ENCODE results near the gene SH3BP5.

Gene SH3BP5

DNA sequence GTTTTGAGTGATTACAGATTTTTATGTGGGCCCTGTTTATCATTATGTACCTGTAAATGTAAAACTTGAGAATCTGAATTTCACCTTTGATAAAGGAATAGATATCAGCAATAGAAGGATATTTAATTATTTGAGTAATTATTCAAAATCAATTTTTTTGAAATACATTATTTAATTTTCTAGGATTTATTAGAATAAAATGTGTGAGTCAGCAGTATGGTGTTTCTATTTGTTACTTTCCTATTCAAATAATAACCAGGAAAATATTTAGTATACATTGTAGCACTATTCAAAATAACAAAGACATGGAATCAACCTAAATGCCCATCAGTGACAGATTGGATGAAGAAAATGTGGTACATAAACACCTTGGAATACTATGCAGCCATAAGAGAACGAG, 104.2 kb downstream of the SH3BP5 start:
- no peak for DNase-seq

DNA sequence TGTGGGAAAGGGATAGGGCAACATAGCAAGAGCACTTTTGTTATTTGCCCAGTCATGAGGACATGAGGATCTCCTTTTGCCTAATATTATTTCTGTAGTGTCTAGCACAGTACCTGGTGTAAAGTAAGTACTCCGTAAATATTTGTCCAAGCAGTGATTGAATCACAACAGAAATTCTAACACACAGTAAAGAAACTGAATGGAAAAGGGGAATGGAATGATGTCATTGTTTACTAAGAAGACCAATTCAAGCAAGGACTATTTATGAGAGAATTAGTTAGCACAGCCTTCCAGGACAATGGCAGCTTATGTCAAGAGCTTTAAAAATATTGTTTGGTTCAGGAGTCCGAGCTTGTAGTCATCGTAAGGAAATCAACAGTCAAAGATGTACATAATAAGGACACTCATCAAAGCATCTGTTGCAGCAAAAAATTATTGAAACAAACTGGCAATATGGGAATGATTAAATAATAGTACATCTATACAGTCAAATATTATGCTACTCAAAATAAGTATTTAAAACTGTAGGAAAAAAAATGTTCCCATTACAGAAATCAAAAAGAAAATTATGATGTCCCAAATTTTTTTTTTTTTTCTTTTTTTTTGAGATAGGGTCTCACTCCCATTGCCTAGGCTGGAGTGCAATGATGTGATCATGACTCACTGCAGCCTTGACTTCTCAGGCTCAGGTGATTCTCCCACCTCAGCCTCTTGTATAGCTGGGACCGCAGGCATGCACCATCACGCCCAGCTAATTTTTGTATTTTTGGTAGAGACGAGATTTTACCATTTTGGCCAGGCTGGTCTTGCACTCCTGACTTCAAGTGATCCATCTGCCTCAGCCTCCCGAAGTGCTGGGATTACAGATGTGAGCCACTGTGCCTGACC, 108.5 kb downstream of the SH3BP5 start:
- no peak for DNase-seq

DNA sequence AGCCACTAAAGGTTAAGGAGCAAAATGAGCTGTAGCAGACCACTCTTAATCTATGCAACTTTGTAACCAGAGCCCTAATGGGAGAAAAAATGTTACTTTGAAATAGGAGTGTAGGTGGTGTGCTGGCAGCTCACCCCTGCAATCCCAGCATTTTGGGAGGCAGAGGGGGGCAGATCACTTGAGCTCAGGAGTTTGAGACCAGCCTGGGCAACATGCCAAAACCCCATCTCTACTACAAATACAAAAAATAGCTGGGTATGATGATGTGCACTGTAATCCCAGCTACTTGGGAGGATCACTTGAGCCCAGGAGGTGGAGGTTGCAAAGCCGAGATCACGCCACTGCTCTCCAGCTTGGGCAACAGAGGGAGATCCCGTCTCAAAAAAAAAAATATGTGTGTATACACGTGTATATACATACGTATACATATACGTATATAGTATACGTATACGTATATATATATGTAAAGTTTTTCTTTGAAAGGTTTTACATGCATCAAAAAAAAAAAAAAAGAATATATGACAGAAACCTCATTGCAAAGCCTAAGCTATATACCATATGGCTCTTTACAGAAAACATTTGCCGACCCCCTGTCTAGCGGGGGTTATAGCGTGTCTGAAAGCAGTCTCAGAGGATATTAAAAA, 110.7 kb downstream of the SH3BP5 start:
- DNase-seq: no peak

DNA sequence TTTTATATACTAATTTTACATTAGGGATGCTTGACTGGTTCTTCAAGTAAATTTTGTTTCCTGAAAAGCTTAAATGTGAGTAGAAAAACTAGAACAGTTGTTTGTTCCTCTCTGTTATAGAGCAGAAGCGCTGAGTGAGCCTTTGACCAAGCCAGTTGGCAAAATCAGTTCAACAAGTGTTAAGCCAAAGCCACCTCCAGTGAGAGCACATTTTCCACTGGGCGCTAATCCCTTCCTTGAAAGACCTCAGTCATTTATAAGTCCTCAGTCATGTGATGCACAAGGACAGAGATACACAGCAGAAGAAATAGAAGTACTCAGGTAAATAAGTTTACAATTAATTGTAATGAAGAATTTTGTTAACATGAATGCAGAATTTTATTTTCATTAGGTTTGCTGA, 111.7 kb downstream of the SH3BP5 start:
- DNase-seq: no peak

DNA sequence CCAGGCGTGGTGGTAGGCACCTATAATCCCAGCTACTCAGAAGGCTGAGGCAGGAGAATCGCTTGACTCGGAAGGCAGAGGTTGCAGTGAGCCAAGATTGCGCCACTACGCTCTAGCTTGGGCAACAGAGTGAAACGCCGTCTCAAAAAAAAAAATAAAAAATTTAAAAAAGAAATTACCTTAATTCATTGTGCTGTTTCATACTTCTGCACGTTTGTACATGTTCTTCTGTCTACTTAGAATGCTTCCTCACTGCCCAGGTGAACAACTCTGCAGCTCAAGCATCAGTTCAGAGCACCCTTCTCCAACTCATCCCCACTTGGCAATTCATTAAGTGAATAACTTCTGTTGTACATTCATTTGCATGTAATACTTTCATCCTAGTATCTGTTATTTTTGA, 112.3 kb downstream of the SH3BP5 start:
- DNase-seq: no peak

DNA sequence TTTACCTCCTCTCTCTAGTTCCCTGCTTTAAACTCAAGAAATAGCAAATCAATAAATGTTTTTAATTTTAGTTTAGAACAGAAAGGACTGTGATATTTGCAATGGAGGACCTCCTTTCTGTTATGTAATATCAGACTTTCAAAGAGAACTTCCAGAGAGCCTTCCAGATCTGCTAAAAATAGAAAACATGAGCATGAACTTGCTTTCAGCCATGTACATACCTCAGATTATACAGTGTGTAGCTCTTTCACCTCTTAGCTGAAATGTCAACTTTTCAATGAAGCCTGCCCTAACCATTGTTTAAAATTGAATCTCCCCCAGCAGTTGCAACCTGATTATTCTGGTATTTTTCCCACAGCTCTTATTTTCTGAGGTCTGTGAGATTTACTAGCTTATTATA, 113.7 kb downstream of the SH3BP5 start:
- no peak for DNase-seq

DNA sequence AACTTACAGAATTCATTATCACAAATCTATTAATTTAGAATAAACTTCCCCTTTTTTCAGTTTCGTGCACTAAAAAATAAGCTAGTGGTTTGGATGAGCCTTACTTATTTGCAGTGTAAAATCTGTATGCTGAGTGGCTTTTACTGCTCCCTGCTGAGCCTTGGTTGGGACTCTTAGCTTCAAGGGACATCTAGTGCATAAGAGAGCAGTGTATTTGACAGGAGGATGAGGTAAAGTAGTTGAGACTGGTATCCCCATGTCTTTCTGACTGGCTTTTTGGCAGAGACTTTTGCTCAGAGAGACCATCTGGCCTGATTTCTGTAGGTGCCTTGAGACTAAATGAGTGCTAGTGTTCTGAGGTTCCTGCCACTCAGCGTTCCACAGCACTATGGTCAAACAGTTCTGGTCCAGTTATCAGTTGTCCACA, 114.5 kb downstream of the SH3BP5 start:
- DNase-seq: no peak

DNA sequence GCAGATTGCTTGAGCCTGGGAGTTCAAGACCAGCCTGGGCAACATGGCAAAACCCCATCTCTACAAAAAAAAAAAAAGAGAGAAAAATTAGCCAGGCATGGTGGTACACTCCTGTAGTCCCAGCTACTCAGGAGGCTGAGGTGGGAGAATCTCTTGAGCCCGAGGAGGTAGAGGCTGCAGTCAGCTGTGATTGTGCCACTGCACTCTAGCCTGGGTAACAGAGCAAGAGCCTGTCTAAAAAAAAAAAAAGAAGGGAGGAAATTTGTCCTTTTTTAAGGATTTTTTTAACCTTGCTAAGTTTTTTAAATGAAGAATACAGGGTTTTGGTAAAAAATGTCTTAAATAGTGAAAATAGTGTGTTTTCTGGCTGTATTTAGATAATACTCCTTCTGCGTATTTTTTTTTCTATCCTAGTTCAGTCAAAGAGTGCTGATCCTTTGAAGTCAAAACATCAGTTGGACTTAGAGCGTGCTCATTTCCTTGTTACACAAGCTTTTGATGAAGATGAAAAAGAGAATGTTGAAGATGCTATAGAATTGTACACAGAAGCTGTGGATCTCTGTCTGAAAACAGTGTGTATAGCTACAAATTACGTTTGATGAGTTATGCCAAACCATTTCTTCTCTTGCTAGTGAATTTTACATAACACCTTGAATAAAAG, 115.2 kb downstream of the SH3BP5 start:
- no peak for DNase-seq

DNA sequence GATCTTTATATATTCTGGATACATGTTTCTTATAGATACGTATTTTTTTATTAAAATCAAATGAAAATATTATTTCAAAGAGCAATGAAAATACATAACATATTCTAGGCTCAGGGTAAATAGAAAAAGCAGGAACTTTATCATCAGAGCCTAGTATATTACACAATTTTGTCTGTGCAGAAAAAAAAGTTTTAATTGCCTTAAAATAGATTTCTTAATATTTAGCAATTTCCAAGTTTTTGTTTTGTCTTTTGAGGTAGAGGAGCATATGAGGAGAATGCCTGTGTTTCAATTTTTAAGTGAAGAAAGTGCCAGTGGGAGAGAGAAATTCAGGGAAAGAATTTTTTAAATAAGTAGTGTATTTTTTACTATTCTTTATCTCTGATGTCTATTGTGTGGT, 115.9 kb downstream of the SH3BP5 start:
- no peak for DNase-seq

DNA sequence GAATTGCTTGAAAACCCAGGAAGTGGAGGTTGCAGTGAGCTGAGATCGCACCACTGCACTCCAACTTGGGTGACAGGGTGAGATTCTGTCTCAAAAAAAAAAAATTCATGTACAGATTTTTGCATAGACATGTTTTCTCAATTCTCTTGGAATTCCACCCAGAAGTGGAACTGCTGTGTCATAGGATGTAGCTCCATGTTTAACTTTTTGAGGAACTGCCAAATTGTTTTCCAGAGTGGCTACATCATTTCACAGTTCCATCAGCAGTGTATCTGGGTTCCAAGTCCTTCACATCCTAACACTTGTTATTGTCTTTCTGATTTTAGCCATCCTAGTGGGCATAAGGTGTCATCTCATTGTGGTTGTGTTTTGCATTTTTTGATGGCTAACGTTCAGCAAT, 116.4 kb downstream of the SH3BP5 start:
- no peak for DNase-seq

DNA sequence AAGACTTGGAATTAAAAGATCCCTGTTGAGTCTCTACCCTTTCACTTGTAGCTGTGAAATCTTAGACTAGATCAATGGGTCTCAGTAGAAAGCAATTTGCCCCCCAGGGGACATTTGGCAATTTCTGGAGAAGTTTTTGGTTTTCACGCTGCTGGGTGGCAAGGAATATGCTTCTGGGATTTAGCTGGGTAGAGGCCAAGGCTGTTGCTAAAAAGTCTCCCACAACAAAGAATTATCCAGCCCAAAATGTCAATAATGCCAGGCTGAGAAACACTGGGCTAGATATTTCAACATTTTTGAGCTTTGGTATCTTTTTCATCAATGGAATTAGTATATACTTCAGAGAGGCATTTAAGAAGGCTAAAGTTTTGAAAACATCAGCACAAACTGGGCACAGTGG, 117.6 kb downstream of the SH3BP5 start:
- no peak for DNase-seq

DNA sequence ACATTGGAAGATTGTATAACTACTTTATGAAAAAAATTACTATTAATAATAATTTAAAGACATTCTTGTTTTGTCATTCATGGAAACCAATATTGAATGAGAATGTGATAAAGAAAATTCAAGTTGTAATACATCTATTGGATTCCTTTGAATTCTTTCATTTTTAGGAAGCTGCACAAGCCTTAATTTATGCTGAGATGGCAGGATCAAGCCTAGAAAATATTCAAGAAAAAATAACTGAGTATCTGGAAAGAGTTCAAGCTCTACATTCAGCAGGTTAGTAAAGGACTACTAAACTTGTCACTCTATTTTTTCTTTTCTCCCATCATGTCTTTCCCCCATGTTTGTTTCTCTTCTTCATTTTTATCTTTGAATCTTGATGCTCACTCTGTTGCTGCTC, 120.4 kb downstream of the SH3BP5 start:
- DNase-seq: no peak

DNA sequence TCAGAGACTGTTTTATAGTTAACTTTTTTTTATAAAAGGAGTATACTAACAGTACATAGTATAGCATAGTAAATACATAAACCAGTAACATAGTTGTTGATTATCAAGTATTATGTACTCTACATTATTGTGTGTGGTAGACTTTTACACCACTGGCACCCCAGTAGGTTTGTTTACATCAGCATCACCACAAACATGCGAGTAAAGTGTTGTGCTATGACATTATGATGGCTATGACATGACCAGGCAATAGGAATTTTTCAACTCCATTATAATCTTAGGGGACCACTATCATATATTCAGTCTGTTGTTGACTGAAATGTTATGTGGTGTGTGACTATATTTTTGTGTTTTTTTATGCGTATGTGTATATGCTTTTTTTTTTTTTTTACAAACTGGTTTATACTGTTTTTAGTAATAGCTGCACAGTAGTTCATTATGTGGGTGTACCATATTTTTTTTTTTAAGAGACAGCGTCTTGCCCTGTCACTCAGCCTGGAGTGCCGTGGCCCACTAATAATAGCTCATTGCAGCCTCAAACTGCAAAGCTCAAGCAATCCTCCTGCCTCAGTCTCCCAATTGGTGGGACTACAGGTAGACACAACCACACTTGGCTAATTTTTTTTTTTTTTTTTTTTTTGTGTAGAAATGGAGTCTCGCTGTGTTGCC, 124.4 kb downstream of the SH3BP5 start:
- DNase-seq: no peak

DNA sequence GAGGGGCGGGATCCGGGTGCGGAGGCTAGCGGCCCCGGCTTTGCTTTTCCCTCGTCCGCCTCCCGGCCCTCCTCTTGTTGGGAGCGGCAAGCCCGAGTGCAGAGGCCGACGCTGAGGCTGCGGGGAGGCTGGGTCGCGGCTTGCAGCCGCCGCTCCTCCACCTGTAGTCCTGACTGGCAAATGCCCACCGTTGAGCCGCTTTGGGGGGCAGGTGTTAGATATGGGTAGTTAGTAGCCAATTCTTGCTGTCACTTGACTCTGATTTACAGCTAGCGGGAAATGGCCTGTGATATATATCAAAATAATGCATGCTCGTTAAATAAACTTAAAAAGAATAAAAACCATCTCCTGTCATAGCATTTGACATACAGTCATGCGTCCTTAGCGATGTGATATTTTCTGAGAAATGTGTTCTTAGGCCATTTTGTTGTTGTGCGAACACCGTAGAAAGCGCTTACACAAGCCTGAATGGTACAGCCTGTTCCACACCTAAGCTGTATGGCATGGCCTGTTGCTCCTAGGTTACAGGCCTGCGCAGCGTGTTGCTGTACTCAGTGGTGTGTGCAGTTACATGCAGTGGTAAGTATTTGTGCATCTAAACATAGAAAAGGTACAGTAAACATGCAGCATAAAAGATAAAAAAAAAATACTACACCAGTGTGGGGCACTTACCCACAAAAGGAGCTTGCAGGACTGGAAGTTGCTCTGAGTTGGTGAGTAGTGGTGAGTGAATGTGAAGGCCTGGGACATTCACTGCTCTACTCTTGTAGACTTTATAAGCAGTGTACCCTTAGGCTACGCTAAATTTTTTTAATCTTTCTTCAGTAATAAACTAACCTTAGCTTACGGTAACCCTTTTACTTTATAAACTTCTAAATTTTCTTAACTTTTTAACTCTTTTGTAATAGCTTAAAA, 125.5 kb downstream of the SH3BP5 start:
- no peak for DNase-seq

DNA sequence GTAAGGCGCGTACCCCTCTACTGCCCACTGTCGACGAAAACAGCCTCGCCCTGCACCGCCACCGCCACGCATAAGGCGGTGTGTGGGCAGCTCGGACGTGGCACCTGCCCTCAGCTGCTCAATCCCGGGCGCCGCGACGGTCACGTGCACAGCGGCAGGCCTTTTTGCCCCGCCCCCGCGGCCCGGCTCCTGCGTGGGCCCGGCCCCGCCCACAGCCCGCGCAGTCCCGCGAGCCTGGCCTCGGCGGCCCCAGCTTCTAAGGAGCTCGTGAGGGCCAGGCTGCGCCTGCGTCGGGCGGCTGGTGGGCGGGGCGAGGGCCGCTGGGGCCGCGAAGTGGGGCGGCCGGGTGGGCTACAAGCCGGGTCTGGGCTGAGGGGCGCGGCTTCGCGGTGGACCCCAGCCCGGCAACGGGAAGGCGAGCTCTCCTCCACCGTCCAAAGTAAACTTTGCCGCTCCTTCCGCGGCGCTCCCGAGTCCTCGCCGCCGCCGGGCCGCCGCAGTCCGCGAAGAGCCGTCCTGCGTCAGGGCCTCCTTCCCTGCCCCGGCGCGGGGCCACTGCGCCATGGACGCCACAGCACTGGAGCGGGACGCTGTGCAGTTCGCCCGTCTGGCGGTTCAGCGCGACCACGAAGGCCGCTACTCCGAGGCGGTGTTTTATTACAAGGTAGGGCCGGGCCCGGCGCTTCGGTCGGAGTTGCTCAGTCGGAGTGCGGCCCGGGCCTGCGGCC, 126.3 kb downstream of the SH3BP5 start, which contains the start of gene CAPN7:
CAPN7 (plus strand) TSS at position 313 of the 728 bp plus-strand sequence; CDS start at position 563, 250 bp downstream.
- DNase-seq: no peak

DNA sequence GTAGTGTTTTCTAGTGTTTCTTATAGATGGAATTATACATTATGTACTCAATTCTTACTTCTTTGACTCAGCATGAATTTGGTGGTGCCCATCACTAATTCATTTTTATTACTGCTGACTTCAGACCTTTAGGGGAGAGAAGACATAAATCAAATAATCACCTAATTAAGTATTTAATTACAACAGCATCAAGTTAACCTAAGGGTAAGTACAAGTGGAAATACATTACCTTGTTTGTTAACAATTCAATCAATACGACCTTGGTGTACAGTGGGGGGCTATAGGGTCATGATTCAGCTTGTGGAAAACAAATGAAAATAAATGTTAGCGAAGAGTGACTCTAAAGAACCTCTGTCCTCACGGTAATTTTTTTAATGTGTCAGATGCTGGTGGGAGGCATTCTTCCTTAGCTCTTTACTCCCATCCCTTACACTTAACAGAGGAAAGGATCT, 126.9 kb downstream of the SH3BP5 start:
- DNase-seq: no peak

Measured in NCI-H1048 (cell line).